Natural killer cell treated with Interleukin-12 subunit alpha and Interleukin-12 subunit beta and Interleukin-15 and Interleukin-18, amount 100 ng/mL, for 72 hours (primary cell): Measurements from ENCODE around the gene MSL3. TPM values are rescaled to one million over a fixed set of nuclear protein-coding genes. Genes with fewer than 3 reads are reported as not detected.

Source experiments
- ATAC-seq, 2 donors: fragments of 150-1000 bp; cut with Tn5 transposase in 1 of 2; sonication (Bioruptor Pico), chemical (Tn5 transposase) in 1 of 2; 2 replicates each; pipeline ENCODE4 v1.10.0; 2021
- DNase-seq: peaks from one replicate; pipeline ENCODE4 v3.0.0; 2022; ENCODE audit warnings: low spot score
- H3K27ac Mint-ChIP-seq, 2 donors: 1 replicate in 1 of 2; 2 replicates in 1 of 2; pipeline ENCODE4 v1.8.0; 2022; ENCODE audit warnings: mixed read lengths in 2 of 2, mild to moderate bottlenecking in 1 of 2, moderate library complexity in 1 of 2
- H3K27me3 Mint-ChIP-seq, 2 donors: 1 replicate in 1 of 2; 2 replicates in 1 of 2; pipeline ENCODE4 v1.8.0; 2022; ENCODE audit warnings: mixed read lengths in 2 of 2
- H3K36me3 Mint-ChIP-seq: one replicate; pipeline ENCODE4 v1.8.0; 2022; ENCODE audit warnings: mixed read lengths
- H3K4me1 Mint-ChIP-seq, 2 donors: 1 replicate in 1 of 2; 2 replicates in 1 of 2; pipeline ENCODE4 v1.8.0; 2022; ENCODE audit warnings: low read depth in 2 of 2, mixed read lengths in 2 of 2, mild to moderate bottlenecking in 1 of 2
- H3K4me3 Mint-ChIP-seq: one replicate; pipeline ENCODE4 v1.8.0; 2022; ENCODE audit warnings: mixed read lengths
- H3K9me3 Mint-ChIP-seq: 2 replicates; pipeline ENCODE4 v1.8.0; 2022; ENCODE audit warnings: mixed read lengths
- total RNA-seq, 2 donors: library from RNA; stranded (reverse); gene quantifications; one replicate each; pipeline ENCODE4 v1.2.3, GENCODE V29; 2022

MSL3 gene
- total RNA-seq, 2 donors from 2014 or later, result 23.9 to 34.9 TPM

- peaks cover 18 to 19% of the 10 kb centered on the region in 2 donors for H3K27me3 Mint-ChIP-seq
These were observed 4.4 kb upstream of the MSL3 start for GRCh38 chrX:11753668-11754067.

GRCh38 chrX:11754958-11755645 lies 2.9 kb upstream of the MSL3 start:
- DNase-seq (no peak), ATAC-seq (no peak)
- Mint-ChIP-seq H3K9me3 (no peaks in the 10 kb centered on the region), H3K4me3 (no peak overlapping the region), H3K27me3 (peaks cover 7% of the 10 kb centered on the region in 2 donors), H3K27ac (no peak overlapping the region), H3K4me1 (peaks cover 8 to 15% of the 10 kb centered on the region in 2 donors), H3K36me3 (no peaks in the 10 kb centered on the region)

More at GRCh38 chrX:11753668-11754067, 4.4 kb upstream of the MSL3 start:
- Mint-ChIP-seq H3K36me3 (no peaks in the 10 kb centered on the region), H3K4me3 (no peak overlapping the region), H3K27ac (no peak overlapping the region), H3K4me1 (peaks cover 0 to 5% of the 10 kb centered on the region in 2 donors), H3K9me3 (no peaks in the 10 kb centered on the region)
- DNase-seq (no peak), ATAC-seq (no peak)

- H3K27ac Mint-ChIP-seq, result no peak overlapping the region
- H3K36me3 Mint-ChIP-seq, result no peaks in the 10 kb centered on the region
- H3K4me3 Mint-ChIP-seq, result no peak overlapping the region
- peaks cover 4 to 7% of the 10 kb centered on the region in 2 donors for H3K27me3 Mint-ChIP-seq
- DNase-seq (no peak), ATAC-seq (no peak)
- peaks cover 8 to 12% of the 10 kb centered on the region in 2 donors for H3K4me1 Mint-ChIP-seq
- no peaks in the 10 kb centered on the region for H3K9me3 Mint-ChIP-seq
These were observed 2.3 kb upstream of the MSL3 start for GRCh38 chrX:11755724-11756123.

- no peak for DNase-seq
- H3K9me3 Mint-ChIP-seq, result no peaks in the 10 kb centered on the region
- peak overlapping the region; percentile 71 for H3K4me3 Mint-ChIP-seq
- no peak for ATAC-seq
- H3K27ac Mint-ChIP-seq, result peak overlapping the region in 1 of 2 donors; percentile 23
- peaks cover 6% of the 10 kb centered on the region for H3K36me3 Mint-ChIP-seq
- H3K4me1 Mint-ChIP-seq, result peaks cover 8 to 12% of the 10 kb centered on the region in 2 donors
- peaks cover 4 to 7% of the 10 kb centered on the region in 2 donors for H3K27me3 Mint-ChIP-seq
These were observed 1.4 kb upstream of the MSL3 start for GRCh38 chrX:11756354-11757318.

GRCh38 chrX:11757397-11757718 lies 679 bp upstream of the MSL3 start:
- DNase-seq, result no peak
- Mint-ChIP-seq H3K9me3 (no peaks in the 10 kb centered on the region), H3K36me3 (peaks cover 6% of the 10 kb centered on the region), H3K4me1 (peaks cover 8 to 12% of the 10 kb centered on the region in 2 donors), H3K27ac (peak overlapping the region in 1 of 2 donors; percentile 23), H3K4me3 (peak overlapping the region; percentile 71), H3K27me3 (peaks cover 4 to 7% of the 10 kb centered on the region in 2 donors)
- no peak for ATAC-seq

- peaks cover 13% of the 10 kb centered on the region in 2 donors for H3K4me1 Mint-ChIP-seq
- DNase-seq (peak; percentile 91), ATAC-seq (peak; percentile 86 to 89)
- peak overlapping the region; percentile 96 for H3K4me3 Mint-ChIP-seq
- H3K36me3 Mint-ChIP-seq, result peaks cover 8% of the 10 kb centered on the region
- H3K27me3 Mint-ChIP-seq, result peaks cover 2 to 5% of the 10 kb centered on the region in 2 donors
- H3K9me3 Mint-ChIP-seq, result no peaks in the 10 kb centered on the region
- H3K27ac Mint-ChIP-seq, result peak overlapping the region; percentile 92 to 93
These were observed 549 bp downstream of the MSL3 start for GRCh38 chrX:11758400-11759171.

GRCh38 chrX:11759172-11759460 lies 1.1 kb downstream of the MSL3 start:
- no peak for ATAC-seq
- no peaks in the 10 kb centered on the region for H3K27me3 Mint-ChIP-seq
- H3K9me3 Mint-ChIP-seq, result no peaks in the 10 kb centered on the region
- H3K36me3 Mint-ChIP-seq, result peaks cover 12% of the 10 kb centered on the region
- H3K27ac Mint-ChIP-seq, result peak overlapping the region; percentile 92 to 93
- peaks cover 16 to 17% of the 10 kb centered on the region in 2 donors for H3K4me1 Mint-ChIP-seq
- peak overlapping the region; percentile 96 for H3K4me3 Mint-ChIP-seq
- DNase-seq, result no peak

GRCh38 chrX:11759461-11760311 lies 1.6 kb downstream of the MSL3 start:
- Mint-ChIP-seq H3K4me3 (peak overlapping the region; percentile 96), H3K27me3 (peaks cover 0 to under 1% of the 10 kb centered on the region in 2 donors), H3K9me3 (no peaks in the 10 kb centered on the region), H3K36me3 (peaks cover 16% of the 10 kb centered on the region), H3K4me1 (peaks cover 20% of the 10 kb centered on the region in 2 donors), H3K27ac (peak overlapping the region; percentile 92 to 93)
- ATAC-seq, result peak; percentile 83 to 86
- DNase-seq, result peak; percentile 78

GRCh38 chrX:11760958-11761357 lies 2.9 kb downstream of the MSL3 start:
- Mint-ChIP-seq H3K36me3 (peaks cover 22% of the 10 kb centered on the region), H3K27me3 (peaks cover 0 to 2% of the 10 kb centered on the region in 2 donors), H3K9me3 (no peaks in the 10 kb centered on the region), H3K27ac (peak overlapping the region; percentile 92 to 93), H3K4me1 (peaks cover 27% of the 10 kb centered on the region in 2 donors), H3K4me3 (peak overlapping the region; percentile 78)
- DNase-seq (no peak), ATAC-seq (no peak)

GRCh38 chrX:11764602-11765067 lies 6.6 kb downstream of the MSL3 start:
- ATAC-seq (no peak), DNase-seq (no peak)
- H3K36me3 Mint-ChIP-seq, result peaks cover 22% of the 10 kb centered on the region
- peak overlapping the region; percentile 52 for H3K4me3 Mint-ChIP-seq
- peak overlapping the region; percentile 54 to 72 for H3K27ac Mint-ChIP-seq
- H3K4me1 Mint-ChIP-seq, result peaks cover 19 to 21% of the 10 kb centered on the region in 2 donors
- peaks cover 0 to 2% of the 10 kb centered on the region in 2 donors for H3K27me3 Mint-ChIP-seq
- no peaks in the 10 kb centered on the region for H3K9me3 Mint-ChIP-seq

- H3K9me3 Mint-ChIP-seq, result no peaks in the 10 kb centered on the region
- no peak overlapping the region for H3K27ac Mint-ChIP-seq
- peaks cover 18 to 19% of the 10 kb centered on the region in 2 donors for H3K4me1 Mint-ChIP-seq
- ATAC-seq, result no peak
- no peak for DNase-seq
- H3K4me3 Mint-ChIP-seq, result no peak overlapping the region
- H3K36me3 Mint-ChIP-seq, result peaks cover 22% of the 10 kb centered on the region
- H3K27me3 Mint-ChIP-seq, result peaks cover 0 to 2% of the 10 kb centered on the region in 2 donors
These were observed 7.4 kb downstream of the MSL3 start for GRCh38 chrX:11765449-11765848.

GRCh38 chrX:11766487-11766886 lies 8.4 kb downstream of the MSL3 start:
- no peaks in the 10 kb centered on the region for H3K9me3 Mint-ChIP-seq
- DNase-seq (no peak), ATAC-seq (no peak)
- H3K27me3 Mint-ChIP-seq, result peaks cover 0 to 2% of the 10 kb centered on the region in 2 donors
- peaks cover 16% of the 10 kb centered on the region for H3K36me3 Mint-ChIP-seq
- H3K4me3 Mint-ChIP-seq, result no peak overlapping the region
- H3K27ac Mint-ChIP-seq, result no peak overlapping the region
- peaks cover 18 to 20% of the 10 kb centered on the region in 2 donors for H3K4me1 Mint-ChIP-seq
